Activated CD8-positive, alpha-beta T cell treated with anti-CD3 and anti-CD28 coated beads for 36 hours (primary cell): ENCODE results near the gene WNT7B. TPM values are rescaled to one million over a fixed set of nuclear protein-coding genes. Genes with fewer than 3 reads are reported as not detected.

Experiments
- ATAC-seq: fragments of 200-7000 bp; cut with Tn5 transposase; one replicate; pipeline ENCODE4 v1.10.0; 2021; ENCODE audit warnings: mild to moderate bottlenecking, moderate library complexity
- CTCF ChIA-PET: fragments of 350-600 bp; sonication (Branson Sonifier 250); formaldehyde crosslinking; loops from one replicate; lab custom pipeline; 2021; ENCODE audit warnings: antibody characterized with exemption; lab: Charles Lee
- POLR2A ChIA-PET: fragments of 350-600 bp; sonication (Branson Sonifier 250); formaldehyde crosslinking; loops from one replicate; lab custom pipeline; 2021; ENCODE audit warnings: antibody characterized with exemption; lab: Charles Lee
- DNase-seq: peaks from one replicate; pipeline ENCODE4 v3.0.0-alpha.2; 2020
- H3K27ac Mint-ChIP-seq: one replicate; pipeline ENCODE4 v1.8.0; 2021; ENCODE audit warnings: mild to moderate bottlenecking, mixed read lengths
- H3K27me3 Mint-ChIP-seq: one replicate; pipeline ENCODE4 v1.8.0; 2021; ENCODE audit warnings: mixed read lengths
- H3K36me3 Mint-ChIP-seq: one replicate; pipeline ENCODE4 v1.8.0; 2021; ENCODE audit warnings: low read depth, mixed read lengths
- H3K4me1 Mint-ChIP-seq: one replicate; pipeline ENCODE4 v1.8.0; 2021; ENCODE audit warnings: low read depth, mixed read lengths
- H3K4me3 Mint-ChIP-seq: one replicate; pipeline ENCODE4 v1.8.0; 2021; ENCODE audit warnings: mild to moderate bottlenecking, moderate library complexity, mixed read lengths
- H3K9me3 Mint-ChIP-seq: one replicate; pipeline ENCODE4 v1.8.0; 2021; ENCODE audit warnings: mixed read lengths
- intact Hi-C: fragments of 100-400 bp; cut with micrococcal nuclease; formaldehyde crosslinking; loops from one replicate; pipeline ENCODE4 v1.10.0; 2022
- total RNA-seq, 2 experiments: library from RNA; stranded (reverse); gene quantifications; one replicate each; pipeline ENCODE4 v1.2.3, GENCODE V29; 2021
- TF ChIP-seq, protein P1 (sequence below): fragments of 200-600 bp; IDR thresholded peaks from one replicate; pipeline ENCODE4 v1.8.0; 2022; ENCODE audit warnings: antibody characterized with exemption, mild to moderate bottlenecking

WNT7B gene
- total RNA-seq, 2 experiments from 2014 or later = not detected

DNA sequence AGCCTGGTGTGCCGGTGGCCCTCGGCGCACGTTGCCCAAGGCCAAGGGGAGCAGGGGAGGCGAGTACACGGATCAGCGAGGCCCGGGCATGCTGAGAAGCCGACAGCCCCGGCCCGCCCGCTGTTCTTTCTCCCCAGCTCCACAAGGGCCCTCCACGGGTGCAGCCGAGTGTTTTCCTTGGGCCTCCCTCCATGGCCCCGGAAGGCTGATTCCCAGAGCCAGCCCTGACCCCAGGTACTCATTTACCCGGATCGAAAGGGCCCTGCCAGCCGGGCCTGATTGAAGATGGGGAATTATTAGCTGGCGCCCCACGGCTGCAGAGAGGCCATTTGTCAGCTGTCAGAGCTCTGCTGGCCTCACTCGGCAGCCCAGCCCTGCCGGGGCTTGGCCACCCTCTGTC, 53.1 kb downstream of the WNT7B start:
- ATAC-seq = no peak
- no peak overlapping the region for H3K27ac Mint-ChIP-seq
- H3K9me3 Mint-ChIP-seq = no peaks in the 10 kb centered on the region
- H3K4me1 Mint-ChIP-seq = no peaks in the 10 kb centered on the region
- intact Hi-C loops = no loop called here
- TF ChIP-seq, protein P1, sequence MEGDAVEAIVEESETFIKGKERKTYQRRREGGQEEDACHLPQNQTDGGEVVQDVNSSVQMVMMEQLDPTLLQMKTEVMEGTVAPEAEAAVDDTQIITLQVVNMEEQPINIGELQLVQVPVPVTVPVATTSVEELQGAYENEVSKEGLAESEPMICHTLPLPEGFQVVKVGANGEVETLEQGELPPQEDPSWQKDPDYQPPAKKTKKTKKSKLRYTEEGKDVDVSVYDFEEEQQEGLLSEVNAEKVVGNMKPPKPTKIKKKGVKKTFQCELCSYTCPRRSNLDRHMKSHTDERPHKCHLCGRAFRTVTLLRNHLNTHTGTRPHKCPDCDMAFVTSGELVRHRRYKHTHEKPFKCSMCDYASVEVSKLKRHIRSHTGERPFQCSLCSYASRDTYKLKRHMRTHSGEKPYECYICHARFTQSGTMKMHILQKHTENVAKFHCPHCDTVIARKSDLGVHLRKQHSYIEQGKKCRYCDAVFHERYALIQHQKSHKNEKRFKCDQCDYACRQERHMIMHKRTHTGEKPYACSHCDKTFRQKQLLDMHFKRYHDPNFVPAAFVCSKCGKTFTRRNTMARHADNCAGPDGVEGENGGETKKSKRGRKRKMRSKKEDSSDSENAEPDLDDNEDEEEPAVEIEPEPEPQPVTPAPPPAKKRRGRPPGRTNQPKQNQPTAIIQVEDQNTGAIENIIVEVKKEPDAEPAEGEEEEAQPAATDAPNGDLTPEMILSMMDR = no peak
- H3K4me3 Mint-ChIP-seq = no peak overlapping the region
- no peaks in the 10 kb centered on the region for H3K27me3 Mint-ChIP-seq
- DNase-seq = no peak
- ChIA-PET POLR2A (no interaction called here), CTCF (no interaction called here)
- H3K36me3 Mint-ChIP-seq = no peaks in the 10 kb centered on the region

DNA sequence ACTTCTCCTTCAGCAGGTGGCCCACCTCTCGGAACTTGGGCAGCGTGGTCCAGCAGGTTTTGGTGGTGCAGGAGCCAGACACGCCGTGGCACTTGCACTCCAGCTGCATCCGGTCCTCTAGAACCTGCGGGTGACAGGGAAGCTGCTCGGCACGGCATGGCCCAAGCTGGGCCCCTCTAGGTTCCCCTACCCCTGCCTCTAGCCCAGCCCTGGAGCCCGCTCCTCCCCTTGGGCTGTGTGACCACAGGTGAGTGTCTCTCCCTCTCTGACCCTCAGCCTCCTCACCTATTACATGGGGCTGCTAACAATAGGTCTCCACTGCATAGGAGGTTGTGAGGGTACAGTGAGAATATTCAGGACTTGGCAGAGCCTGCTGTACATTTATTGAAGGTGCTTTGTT, 53.8 kb downstream of the WNT7B start:
- ATAC-seq (no peak), DNase-seq (no peak)
- Mint-ChIP-seq H3K4me1 (no peaks in the 10 kb centered on the region), H3K27me3 (no peaks in the 10 kb centered on the region), H3K4me3 (no peak overlapping the region), H3K27ac (no peak overlapping the region), H3K9me3 (no peaks in the 10 kb centered on the region), H3K36me3 (no peaks in the 10 kb centered on the region)
- TF ChIP-seq, protein P1 = no peak
- ChIA-PET POLR2A (no interaction called here), CTCF (no interaction called here)
- intact Hi-C loops = no loop called here

DNA sequence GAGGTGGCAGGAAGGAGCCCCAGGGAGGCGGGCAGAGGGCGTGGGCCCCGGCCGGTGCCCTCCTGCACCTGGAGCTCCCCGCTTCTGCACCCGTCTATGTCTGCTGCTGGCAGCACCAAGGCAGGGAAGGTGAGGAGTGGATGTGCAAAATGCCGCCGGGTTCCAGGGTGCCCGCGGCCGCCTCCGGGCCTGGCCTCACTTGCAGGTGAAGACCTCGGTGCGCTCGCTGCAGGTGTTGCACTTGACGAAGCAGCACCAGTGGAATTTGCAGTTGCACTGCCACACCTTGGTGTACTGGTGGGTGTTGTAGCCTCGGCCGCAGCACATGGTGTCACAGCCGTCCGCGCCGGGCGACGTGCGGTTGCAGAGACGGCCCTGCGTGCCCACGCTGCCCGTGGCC, 54.3 kb downstream of the WNT7B start:
- H3K9me3 Mint-ChIP-seq = no peaks in the 10 kb centered on the region

DNA sequence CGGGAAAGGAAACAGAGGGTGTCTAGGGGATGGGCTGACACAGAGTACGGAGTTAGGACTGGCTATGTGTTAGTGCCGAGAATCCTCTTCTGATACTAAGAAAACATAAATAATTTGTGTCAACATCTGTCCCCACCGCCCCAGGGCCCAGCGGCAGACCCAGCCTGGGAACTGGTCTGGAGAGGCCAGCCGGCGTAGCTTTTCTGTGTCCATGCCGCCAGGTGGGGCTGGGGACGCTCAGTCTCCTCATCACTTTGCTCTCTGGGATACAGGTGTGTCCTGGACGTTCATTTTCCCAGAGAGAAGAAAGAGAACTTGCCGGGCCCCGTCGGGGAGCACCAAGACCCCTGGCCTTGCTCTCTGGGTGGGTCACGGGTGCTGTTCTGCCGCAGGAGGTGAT, 54.7 kb downstream of the WNT7B start:
- TF ChIP-seq, protein P1 = no peak
- Mint-ChIP-seq H3K9me3 (no peaks in the 10 kb centered on the region), H3K27ac (no peak overlapping the region), H3K27me3 (no peaks in the 10 kb centered on the region), H3K4me3 (no peak overlapping the region), H3K4me1 (no peaks in the 10 kb centered on the region), H3K36me3 (no peaks in the 10 kb centered on the region)
- DNase-seq (no peak), ATAC-seq (no peak)
- intact Hi-C loops = no loop called here
- CTCF ChIA-PET = no interaction called here
- POLR2A ChIA-PET = no interaction called here

More for the DNA sequence above, 54.3 kb downstream of the WNT7B start:
- H3K4me3 Mint-ChIP-seq = no peak overlapping the region
- TF ChIP-seq, protein P1 = no peak
- intact Hi-C loops = no loop called here
- no peaks in the 10 kb centered on the region for H3K27me3 Mint-ChIP-seq
- POLR2A ChIA-PET = no interaction called here
- CTCF ChIA-PET = no interaction called here
- ATAC-seq = no peak
- no peak overlapping the region for H3K27ac Mint-ChIP-seq
- no peaks in the 10 kb centered on the region for H3K36me3 Mint-ChIP-seq
- no peak for DNase-seq
- H3K4me1 Mint-ChIP-seq = no peaks in the 10 kb centered on the region

DNA sequence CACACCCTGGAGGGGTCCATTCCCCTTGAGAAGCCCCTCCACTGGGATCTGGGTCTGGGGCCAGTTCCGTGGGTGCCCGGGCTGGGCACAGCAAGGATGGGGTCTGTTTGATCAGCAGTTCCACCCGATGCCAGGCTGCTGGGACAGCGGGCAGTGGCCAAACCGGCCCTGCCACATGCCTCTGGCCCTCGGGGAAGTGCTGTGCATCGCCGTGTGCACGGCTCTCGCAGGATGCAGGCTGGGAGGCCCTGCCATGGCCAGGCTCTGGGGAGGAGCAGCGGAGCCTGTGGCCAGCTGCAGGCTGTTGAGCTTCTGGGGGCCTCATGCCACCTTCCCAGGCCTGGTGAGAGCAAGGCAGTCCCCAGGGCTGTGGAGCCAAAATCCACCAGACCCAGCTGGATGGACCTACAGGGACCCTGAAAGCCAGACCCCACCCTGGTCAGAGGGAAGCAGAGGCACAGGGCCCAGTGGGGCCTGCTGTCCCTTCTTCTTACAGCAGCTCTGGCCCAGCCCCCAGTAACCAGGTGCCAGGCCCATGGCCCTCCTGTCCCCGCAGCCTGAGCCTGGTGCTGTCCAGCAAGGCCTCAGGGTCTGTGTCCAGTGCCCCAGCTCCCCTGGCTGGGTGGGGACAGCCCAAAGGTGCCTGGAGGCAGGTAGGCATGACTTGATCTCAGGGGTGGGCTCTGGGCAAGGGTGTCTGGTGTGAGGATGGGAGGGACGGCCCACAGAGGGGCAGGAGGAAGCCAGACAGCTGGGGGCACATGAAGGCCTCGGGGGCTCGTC, 57.3 kb downstream of the WNT7B start:
- no peaks in the 10 kb centered on the region for H3K36me3 Mint-ChIP-seq
- intact Hi-C loops = no loop called here
- no peaks in the 10 kb centered on the region for H3K4me1 Mint-ChIP-seq
- ATAC-seq = no peak
- no peak for DNase-seq
- H3K27ac Mint-ChIP-seq = no peak overlapping the region
- TF ChIP-seq, protein P1 = no peak
- ChIA-PET CTCF (no interaction called here), POLR2A (no interaction called here)
- H3K27me3 Mint-ChIP-seq = no peaks in the 10 kb centered on the region
- H3K4me3 Mint-ChIP-seq = no peak overlapping the region
- no peaks in the 10 kb centered on the region for H3K9me3 Mint-ChIP-seq
